Prostate gland (tissue), 2 donors: Measurements from ENCODE around the gene ZNF322. TPM values are rescaled to one million over a fixed set of nuclear protein-coding genes. Genes with fewer than 3 reads are reported as not detected.
"Not testable (repeated sequence)": the region's sequence is repeated elsewhere in the genome, so short reads cannot be mapped to it uniquely, and the experiment has no call there.

ENCODE experiments used
- DNase-seq: peaks from one replicate; pipeline ENCODE4 v3.0.0-alpha.2; 2019; ENCODE audit warnings: low spot score
- H3K27ac ChIP-seq, 2 donors: fragments of 200-600 bp; sonication (generic); 2 replicates each; pipeline ENCODE4 v1.5.1; 2017 to 2019
- H3K27me3 ChIP-seq: fragments of 200-600 bp; sonication (generic); replicated peaks from 2 replicates; pipeline ENCODE4 v1.5.1; 2019; ENCODE audit not compliant: insufficient read depth
- H3K36me3 ChIP-seq, 2 donors: fragments of 200-600 bp; sonication (generic); 1 replicate in 1 of 2; 2 replicates in 1 of 2; pipeline versions ENCODE4 v1.5.1 to v1.8.1; 2017 to 2019
- H3K4me1 ChIP-seq: fragments of 200-600 bp; sonication (generic); replicated peaks from 2 replicates; pipeline ENCODE4 v1.5.1; 2019
- H3K4me3 ChIP-seq, 2 donors: fragments of 200-600 bp; sonication (generic); 2 replicates each; pipeline ENCODE4 v1.5.1; 2017 to 2019
- H3K9me3 ChIP-seq: fragments of 200-600 bp; sonication (generic); 2 replicates; pipeline ENCODE4 v1.5.1; 2017
- CTCF ChIP-seq, 4 experiments: fragments of 200-600 bp in 2 of 4; fragments of 450-650 bp in 2 of 4; sonication (generic) in 2 of 4; IDR thresholded peaks; 1 replicate in 3 of 4; 2 replicates in 1 of 4; pipeline ENCODE4 v1.5.1; 2016 to 2019; ENCODE audit warnings: antibody characterized with exemption in 4 of 4, mild to moderate bottlenecking in 2 of 4, moderate library complexity in 2 of 4
- POLR2A ChIP-seq: fragments of 450-650 bp; IDR thresholded peaks from one replicate; pipeline ENCODE4 v1.6.1; 2016; ENCODE audit warnings: antibody characterized with exemption, mild to moderate bottlenecking
- POLR2AphosphoS5 ChIP-seq: sonication (generic); formaldehyde crosslinking; IDR thresholded peaks from one replicate; pipeline ENCODE4 v1.6.1; 2017; ENCODE audit warnings: antibody characterized with exemption
- WGBS: methylation state at CpG from one replicate; pipeline ENCODE4 v1.1.5; 2018; 5-methylcytosine and 5-hydroxymethylcytosine counted together
- intact Hi-C: fragments of 100-400 bp; cut with DNase I; formaldehyde crosslinking; loops from one replicate; pipeline ENCODE4 v1.14.2; 2022
- total RNA-seq, 2 donors: library from RNA; depleted of rRNA; stranded (reverse); fragments of >200 nt; gene quantifications; one replicate each; pipeline ENCODE4 v1.1.0, GENCODE V29; 2016

The ZNF322 gene
- 10 to 100 TPM; 25.2 to 31.7 TPM for total RNA-seq

GRCh38 chr6:26659042-26659999, at the start of gene ZNF322:
ZNF322 (minus strand) TSS chr6:26659746; CDS start chr6:26638553, 21,193 bp downstream.
- Histone ChIP-seq H3K27me3 (no peaks in the 10 kb centered on the region), H3K9me3 (no peaks in the 10 kb centered on the region), H3K36me3 (no peaks in the 10 kb centered on the region), H3K4me1 (no peaks in the 10 kb centered on the region), H3K27ac (peak within 1 kb of the TSS; percentile 80 to 89), H3K4me3 (peak within 1 kb of the TSS; percentile 48 to 49)
- intact Hi-C loops: no loop called here
- TF ChIP-seq POLR2A (peak; percentile 58), POLR2AphosphoS5 (peak; percentile 97), CTCF (IDR thresholded peaks at IDR 0.05) (peak in 2 of 4 experiments; percentile 13 to 54)
- peak; percentile 94 for DNase-seq
- under 1% methylated on average over 52 of the region's 56 CpGs for WGBS

GRCh38 chr6:26705780-26706179, 46.2 kb upstream of the ZNF322 start:
- DNase-seq, intact Hi-C loops, H3K27ac ChIP-seq: not testable (repeated sequence)

DNA sequence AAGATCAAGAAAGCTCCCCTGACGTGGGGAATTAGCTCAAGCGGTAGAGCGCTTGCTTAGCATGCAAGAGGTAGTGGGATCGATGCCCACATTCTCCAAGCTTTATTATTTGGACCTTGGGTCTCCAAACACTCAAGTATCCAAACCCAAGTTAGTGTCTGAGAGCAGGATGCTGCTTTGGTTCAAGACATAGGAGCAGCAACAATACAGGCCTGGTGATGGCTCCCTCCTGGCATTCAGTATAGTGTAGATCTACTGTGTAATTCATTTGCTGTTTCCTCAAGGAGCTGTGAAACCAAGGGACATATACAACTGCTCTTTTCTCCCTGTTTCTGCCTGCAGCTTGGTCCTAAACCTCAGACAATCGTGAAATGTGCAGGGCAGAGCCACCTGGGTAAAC, 45.8 kb upstream of the ZNF322 start:
- H3K27me3 ChIP-seq, intact Hi-C loops: not testable (repeated sequence)
- whole genome bisulfite sequencing: no CpG with 5 or more reads among the region's 5 CpGs

More at GRCh38 chr6:26705780-26706179, 46.2 kb upstream of the ZNF322 start:
- not testable (repeated sequence) for H3K4me1 ChIP-seq, H3K4me3 ChIP-seq, H3K9me3 ChIP-seq, H3K27me3 ChIP-seq, H3K36me3 ChIP-seq
- WGBS: no CpG with 5 or more reads among the region's 4 CpGs

GRCh38 chr6:26701023-26701747, 41.6 kb upstream of the ZNF322 start:
- WGBS: no CpG with 5 or more reads among the region's 17 CpGs
- H3K27me3 ChIP-seq, H3K4me3 ChIP-seq, intact Hi-C loops, H3K4me1 ChIP-seq, H3K36me3 ChIP-seq, H3K27ac ChIP-seq, DNase-seq, H3K9me3 ChIP-seq: not testable (repeated sequence)

More for the DNA sequence above, 45.8 kb upstream of the ZNF322 start:
- not testable (repeated sequence) for H3K4me3 ChIP-seq, H3K27ac ChIP-seq, H3K4me1 ChIP-seq, DNase-seq, H3K9me3 ChIP-seq, H3K36me3 ChIP-seq

DNA sequence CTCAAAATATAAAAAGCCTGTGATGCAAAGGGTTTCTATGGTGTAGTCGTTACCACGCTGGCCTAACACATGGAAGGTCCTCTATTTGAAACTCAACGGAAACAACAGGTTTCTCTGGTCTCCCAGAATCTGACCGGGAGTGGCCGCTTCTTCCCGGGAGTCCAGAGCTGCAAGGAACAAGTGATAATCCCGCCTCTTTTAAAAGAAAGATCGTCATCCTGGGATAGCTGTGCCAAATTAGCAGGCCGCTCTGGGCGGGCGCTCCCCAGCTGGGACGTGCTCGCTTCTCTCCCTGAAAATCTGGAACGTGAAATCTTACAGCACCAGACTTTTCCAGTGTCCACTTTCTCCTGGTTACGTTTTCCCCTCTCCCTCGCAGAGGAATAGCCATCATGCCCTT, 38.0 kb upstream of the ZNF322 start:
- H3K4me3 ChIP-seq, H3K36me3 ChIP-seq, DNase-seq, H3K27ac ChIP-seq, H3K4me1 ChIP-seq, intact Hi-C loops, H3K27me3 ChIP-seq, H3K9me3 ChIP-seq: not testable (repeated sequence)
- no CpG with 5 or more reads among the region's 16 CpGs for WGBS

DNA sequence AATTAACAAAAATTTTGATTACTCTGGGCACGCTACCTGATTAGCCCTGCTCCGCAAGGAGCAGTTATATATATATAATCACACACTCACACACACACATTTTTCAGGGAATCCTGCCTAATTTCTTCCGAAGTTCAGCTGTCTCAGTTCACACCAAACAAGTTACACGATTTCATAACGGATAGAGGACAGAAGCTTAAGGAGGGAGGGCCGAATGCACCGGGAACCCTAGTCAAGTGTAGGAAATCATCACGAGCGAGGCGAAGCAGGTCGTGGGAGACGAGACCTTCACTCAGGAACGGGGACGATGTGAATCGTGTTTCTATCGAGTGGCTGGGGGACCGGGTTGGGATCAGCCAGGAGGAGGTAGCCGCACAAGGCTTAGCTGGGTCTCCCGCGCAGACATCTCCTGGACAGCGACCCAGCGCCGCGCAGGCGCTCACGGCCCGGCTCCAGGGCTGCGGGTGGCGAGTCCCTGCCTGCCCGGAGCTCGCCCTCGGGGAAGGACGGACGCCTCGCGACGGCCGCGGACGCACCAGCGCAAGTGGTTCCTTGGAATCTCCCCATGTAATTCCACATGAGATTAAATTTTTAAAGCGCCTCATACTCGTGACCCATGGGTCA, 29.9 kb upstream of the ZNF322 start:
- intact Hi-C loops, H3K9me3 ChIP-seq: not testable (repeated sequence)
- WGBS: no CpG with 5 or more reads among the region's 43 CpGs

GRCh38 chr6:26682435-26683042, 23.0 kb upstream of the ZNF322 start:
- H3K9me3 ChIP-seq, H3K4me1 ChIP-seq, intact Hi-C loops, H3K4me3 ChIP-seq, DNase-seq, H3K27ac ChIP-seq, H3K36me3 ChIP-seq, H3K27me3 ChIP-seq: not testable (repeated sequence)
- no CpG with 5 or more reads among the region's 5 CpGs for WGBS

More for the DNA sequence above, 29.9 kb upstream of the ZNF322 start:
- not testable (repeated sequence) for H3K27me3 ChIP-seq, H3K4me1 ChIP-seq, H3K4me3 ChIP-seq, DNase-seq, H3K36me3 ChIP-seq, H3K27ac ChIP-seq

DNA sequence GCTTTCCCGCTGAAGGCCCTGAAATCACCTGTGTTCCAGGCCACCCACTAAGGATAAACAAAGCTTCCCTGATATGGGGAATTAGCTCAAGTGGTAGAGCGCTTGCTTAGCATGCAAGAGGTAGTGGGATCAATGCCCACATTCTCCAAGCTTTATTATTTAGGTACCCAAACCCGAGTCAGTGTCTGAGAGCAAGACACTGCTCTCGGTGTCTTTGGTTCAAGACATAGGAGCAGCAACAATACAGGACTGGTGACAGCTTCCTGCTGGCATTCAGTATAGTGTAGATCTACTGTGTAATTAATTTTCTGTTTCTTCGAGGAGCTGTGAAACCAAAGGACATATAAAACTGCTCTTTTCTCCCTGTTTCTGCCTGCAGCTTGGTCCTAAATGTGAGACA, 13.7 kb upstream of the ZNF322 start:
- intact Hi-C loops, H3K36me3 ChIP-seq: not testable (repeated sequence)
- WGBS: no CpG with 5 or more reads among the region's 5 CpGs

GRCh38 chr6:26670558-26670957, 11.0 kb upstream of the ZNF322 start:
- 74% methylated on average over 7 of the region's 7 CpGs for WGBS
- H3K9me3 ChIP-seq, DNase-seq, H3K4me1 ChIP-seq, H3K27me3 ChIP-seq, H3K36me3 ChIP-seq, H3K27ac ChIP-seq, H3K4me3 ChIP-seq, intact Hi-C loops: not testable (repeated sequence)

More for the DNA sequence above, 13.7 kb upstream of the ZNF322 start:
- not testable (repeated sequence) for H3K9me3 ChIP-seq, DNase-seq, H3K27me3 ChIP-seq, H3K4me1 ChIP-seq, H3K27ac ChIP-seq, H3K4me3 ChIP-seq

- 92% methylated on average over 6 of the region's 6 CpGs for WGBS
- intact Hi-C loops, H3K9me3 ChIP-seq, H3K27ac ChIP-seq, H3K4me1 ChIP-seq, DNase-seq, H3K4me3 ChIP-seq, H3K36me3 ChIP-seq, H3K27me3 ChIP-seq: not testable (repeated sequence)
These were observed 10.5 kb upstream of the ZNF322 start for GRCh38 chr6:26670003-26670402.
